GM21619 (cell line): ENCODE data around the gene VGLL4.

ENCODE experiments used
- ATAC-seq: cut with Tn5 transposase; IDR thresholded peaks from one replicate; pipeline ENCODE4 v1.9.1; 2021; ENCODE audit not compliant: unreplicated experiment

VGLL4 gene

DNA sequence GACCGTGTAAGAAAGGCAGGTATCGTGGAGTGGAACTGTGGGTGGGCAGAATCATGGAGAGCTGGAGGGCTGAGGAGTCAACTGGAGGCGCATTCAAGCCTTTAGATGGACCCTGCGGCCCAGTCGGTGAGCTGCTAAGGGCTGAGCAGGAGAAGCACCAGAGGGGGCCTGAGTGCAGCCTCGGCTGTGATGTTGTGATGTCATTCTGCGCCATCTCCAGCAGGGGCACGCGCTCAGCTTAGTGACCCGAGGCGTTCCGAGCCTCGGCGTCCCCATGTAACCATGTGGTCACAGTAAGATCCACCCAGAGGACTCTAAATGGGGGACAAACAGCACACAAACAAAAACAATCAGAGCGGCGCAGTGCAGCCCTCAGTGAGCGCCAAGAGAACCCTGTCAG is 76.8 kb downstream of the VGLL4 start:
- no peak for ATAC-seq

DNA sequence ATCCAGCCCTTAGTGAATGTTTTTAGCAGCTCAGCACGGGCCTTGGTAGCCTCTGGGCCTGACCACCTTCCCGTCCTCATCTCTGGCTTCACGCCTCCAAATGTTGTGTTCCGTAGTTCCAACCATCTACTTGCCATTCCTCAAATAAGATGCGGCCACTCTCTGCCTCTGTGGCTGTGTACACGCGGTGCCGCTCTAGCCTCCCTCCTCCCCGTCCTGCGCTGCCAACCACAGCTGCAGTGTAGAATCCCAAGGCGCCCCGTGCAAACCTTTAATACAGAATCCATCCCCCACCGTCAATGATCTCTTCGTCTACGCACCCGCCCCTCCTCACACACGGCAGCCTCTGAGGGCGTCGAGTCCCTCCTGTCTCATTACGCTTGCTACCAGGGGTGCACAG is 77.2 kb downstream of the VGLL4 start:
- no peak for ATAC-seq

DNA sequence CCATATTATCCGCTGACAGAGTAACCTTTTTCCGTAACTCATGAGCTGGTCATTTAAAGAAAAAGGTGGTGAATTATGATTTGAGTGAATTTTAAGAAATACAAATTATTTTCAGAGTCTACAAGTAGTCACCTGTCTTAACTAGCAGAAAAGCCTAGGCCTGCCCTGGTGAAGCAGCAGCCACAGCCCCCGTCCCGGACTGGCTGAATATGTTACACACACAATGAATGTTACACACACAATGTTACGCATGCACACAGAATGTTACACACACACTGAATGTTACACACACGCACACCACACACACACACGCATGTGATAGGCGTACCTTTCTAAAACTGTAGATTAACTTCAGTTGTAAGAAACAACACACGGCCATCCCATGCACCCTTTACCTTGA is 77.8 kb downstream of the VGLL4 start:
- ATAC-seq: no peak

DNA sequence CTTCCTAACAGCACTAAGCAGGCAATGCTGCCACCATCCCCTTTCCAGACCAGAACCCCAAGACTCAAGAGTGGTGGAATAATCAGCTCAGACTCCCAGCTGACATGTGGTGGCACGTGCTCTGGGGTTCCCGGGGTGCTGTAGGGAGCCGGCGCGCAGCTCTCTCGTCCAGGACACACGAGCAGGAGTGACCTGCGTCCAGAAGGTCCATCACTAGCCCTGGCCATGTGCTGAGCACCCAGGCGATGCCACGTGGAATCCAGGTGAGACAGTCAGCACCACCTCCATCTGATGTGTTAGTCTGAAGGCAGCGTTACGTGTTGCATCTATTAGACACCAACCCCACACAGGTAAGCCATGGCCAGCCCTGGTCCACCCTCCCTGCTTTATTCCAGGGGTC is 78.2 kb downstream of the VGLL4 start:
- ATAC-seq: no peak

DNA sequence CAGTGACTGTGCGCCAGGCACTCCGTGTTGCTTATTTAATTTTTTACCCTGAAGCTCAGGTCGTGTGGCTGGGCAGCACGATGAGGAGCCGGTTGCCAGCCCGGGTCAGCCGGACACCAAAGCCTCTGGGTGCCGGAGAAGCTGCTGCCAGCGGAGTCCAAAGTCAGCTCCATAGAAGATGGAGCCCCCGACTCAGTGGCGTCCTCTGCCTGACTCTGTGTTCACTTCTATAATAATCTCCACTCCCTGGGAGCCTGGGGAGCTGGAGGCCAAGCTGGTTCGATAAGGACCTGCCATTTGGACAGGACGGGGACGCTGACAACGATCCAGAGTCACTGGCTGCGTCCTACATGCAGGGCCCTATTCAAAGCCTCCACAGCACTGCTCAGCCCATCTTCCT is 78.6 kb downstream of the VGLL4 start:
- no peak for ATAC-seq

DNA sequence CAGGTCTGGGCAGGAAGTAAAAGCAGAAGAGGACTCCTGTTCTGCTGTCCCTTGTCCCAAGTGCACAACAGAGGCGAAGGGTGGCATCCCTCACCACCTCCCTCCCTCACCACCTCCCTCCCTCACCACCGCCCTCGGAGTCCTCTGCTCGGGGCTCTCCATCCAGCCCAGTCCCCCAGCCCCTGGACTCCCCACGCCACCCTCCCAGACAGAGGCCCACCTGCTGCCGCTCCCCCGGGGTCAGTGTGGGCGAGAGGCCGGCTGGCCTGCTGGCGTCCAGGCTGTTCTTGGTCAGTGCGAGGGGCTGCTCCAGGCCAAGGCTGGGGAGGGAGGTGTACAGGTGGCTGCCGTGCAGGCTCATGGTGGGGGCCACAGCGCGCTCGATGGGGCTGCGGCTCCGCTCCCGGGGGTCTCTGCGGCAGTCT is 79.1 kb downstream of the VGLL4 start:
- ATAC-seq: no peak

DNA sequence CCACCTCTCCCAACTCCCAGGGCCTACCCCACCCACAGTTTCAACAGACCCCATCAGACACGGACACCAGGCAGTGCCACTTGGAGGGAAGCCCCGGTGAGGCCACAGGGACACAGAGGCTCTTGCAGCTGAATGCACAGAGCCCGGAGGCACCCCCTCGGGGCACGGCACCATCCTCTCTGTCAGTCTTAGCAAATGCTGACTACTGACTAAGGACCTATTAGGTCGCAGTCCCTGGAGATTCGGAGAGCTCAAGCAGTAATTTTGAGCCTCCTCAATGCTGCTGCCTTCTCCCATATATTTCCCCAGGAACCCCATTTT is 79.9 kb downstream of the VGLL4 start:
- ATAC-seq: no peak

DNA sequence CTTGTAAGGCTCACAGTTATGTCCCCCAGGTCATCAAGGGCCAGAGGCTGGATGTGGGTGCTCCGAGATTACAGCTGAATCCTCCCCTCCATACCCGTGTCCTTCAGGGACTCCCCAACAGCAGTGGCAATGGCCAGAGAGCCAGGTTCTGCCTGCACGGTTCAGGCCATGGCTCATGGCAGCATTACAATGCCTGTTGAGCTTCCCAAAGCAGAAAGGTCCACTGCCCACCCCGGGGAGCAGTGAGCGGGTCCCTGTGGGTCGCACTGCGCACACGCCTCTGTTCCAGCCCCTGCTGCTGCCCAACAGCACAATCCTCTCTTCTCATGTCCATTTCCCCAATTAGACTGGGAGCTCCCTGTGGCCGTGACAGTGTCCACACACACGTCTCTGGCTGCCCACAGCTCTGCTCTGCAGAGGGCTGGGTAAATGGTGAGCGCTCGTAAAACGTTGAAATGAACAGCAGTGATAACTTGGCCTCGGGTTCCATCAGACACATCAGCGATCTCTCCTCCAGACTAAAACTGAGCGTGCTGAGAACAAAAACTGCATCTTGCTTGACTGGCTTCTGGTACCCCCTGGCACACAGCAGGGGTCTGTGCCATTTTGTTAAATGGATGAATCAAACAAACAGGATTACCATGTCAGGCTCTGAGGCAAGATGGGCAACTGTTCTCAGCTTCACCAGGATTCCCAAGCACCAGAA is 80.4 kb downstream of the VGLL4 start:
- ATAC-seq: no peak

DNA sequence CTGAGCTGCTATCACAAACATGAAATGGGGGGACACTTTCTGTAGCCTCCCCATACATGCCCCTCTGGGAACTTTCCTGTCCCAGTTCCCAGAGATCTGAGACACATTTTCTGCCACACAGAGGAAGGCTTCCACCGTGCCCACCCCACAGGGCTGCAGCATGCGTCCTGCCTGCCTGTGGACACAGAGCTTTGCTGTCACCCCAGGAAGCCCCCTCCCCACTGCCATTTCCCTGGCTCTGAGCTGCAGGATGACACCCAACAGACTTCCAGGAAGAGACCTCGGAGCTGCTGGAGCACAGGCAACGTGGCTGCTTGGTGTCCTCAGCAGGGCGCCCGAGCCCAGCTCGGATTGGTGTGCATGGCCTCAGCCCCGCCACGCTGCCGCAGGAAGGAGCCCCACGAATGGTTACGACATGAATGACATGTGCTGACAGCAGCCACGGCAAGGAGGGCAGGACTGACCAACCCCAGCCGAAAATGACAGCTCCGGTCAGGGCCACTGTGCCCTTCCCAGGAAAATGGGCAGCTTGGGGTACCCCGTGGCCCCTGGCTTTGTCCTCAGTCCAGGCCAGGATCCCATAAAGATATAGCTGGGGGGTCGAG is 81.3 kb downstream of the VGLL4 start:
- no peak for ATAC-seq

DNA sequence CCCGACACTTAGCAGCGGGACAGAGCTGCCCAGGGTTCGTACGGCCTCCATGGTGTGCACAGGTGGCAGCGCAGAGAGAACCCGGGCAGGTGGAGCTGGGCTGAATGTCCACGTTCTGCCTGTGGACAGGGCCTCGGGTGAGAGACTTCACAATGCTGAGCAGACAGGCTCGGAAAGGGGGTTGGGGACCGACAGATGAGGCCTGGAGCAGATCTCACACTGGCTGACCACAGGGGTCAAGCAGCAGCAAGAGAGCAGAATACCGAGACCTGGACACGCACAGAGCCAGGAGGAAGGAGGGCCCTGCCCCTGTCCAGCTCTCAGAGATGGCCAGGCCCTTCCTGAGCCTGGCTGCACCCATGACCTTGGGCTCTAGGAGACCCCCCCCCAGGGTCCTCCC is 83.0 kb downstream of the VGLL4 start:
- ATAC-seq: no peak

DNA sequence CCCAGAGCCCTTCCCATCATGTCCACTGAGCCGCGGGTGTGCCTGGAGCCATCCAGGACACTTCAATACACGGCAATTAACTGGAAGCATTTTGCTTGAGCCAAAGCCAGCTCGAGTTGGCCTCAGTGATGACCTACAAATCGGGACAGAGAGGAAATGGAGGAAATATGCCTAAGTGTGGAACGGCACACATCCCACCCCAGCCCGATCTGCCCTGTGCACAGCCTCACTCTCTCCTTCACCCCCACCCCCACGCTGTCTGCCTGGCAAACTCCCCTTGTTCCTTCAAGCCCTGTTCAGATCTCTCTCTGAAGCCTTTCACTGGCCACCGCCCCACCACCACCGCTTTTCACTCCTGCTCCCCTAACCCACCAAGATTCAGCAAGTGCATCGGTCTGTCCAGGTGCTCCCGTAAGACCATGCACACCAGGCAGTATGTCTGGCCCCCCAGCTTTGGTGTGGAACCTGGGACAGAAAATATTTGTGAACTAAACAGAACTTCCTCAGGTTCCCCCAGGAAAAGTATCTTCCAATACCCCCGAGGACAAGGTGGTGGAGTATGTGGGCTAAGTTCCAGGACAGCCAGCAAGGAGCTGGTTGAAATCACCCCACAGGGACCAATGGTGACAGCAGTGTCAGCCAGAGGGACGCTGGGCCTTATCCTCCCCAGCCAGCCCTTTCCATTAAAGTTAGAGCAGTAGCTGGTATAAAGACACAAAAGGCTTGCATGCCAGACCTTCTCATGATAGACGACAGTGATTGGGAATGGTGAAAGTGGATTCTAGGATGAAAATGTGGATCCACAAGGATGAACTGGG is 83.7 kb downstream of the VGLL4 start:
- ATAC-seq: no peak

DNA sequence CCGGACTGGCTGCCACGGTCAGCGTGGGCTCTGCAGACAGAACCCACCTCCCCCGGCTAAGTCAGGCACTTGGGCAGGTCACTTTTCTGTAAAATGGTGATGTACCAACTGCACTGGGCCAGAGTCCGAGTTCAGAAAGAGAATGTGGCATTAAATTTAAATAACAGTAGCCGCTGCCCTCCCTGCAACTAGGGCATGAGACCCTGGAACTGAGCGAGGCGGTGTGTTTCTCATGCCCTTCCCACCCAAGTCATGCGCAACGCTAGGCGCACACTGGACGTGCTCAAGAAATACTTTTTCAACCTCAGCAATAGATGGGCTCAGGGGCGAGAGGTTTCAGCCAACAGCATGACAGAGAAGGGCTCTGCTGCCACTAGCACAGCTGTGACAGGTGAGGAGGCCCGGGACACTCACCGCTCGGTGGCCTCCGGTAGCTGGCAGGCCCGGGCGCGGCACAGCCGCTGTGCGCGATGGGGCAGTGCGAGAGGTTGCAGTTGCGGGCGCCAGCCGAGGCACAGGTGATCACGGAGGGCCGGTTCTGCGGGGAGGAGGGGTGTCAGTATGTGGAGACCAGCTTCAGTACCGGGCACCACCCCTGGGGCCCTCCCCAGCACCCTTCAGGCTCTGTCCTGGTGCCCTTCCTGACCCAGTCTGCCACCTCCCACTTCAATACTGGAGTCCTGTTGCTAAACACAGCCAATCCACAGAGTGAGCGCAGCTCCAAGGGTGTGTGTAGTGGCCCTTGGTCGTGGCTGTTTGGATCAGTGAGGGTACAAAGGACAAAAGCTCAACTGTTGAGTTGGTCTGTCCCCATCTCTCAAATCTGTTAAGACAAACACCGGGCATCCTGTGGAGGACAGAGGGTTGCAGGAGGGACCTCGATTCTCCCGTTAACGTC is 84.5 kb downstream of the VGLL4 start:
- ATAC-seq: no peak

DNA sequence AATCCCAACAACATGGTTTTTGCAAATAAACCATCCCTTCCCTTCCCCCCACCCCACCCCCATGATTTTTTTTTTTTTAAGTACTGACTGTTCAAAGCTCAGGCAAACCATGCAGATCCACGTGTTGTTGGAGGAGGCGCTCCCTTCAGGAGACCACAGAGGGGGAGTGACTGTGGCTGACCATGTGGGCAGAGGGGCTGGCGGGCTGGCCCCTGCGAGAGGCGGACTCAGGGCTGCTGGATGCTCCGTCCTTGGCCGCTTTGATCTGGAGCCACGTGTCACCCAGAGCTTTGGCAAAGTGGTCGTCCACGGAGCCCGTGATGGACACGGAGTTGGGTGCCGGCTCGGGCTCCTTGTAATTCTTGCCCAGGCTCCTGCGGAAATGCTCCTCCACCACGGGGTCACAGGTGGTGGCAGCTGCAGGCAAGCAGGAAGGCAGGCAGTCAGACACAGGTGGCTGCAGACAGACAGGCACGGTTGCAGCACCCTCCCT is 85.3 kb downstream of the VGLL4 start:
- ATAC-seq: no peak

DNA sequence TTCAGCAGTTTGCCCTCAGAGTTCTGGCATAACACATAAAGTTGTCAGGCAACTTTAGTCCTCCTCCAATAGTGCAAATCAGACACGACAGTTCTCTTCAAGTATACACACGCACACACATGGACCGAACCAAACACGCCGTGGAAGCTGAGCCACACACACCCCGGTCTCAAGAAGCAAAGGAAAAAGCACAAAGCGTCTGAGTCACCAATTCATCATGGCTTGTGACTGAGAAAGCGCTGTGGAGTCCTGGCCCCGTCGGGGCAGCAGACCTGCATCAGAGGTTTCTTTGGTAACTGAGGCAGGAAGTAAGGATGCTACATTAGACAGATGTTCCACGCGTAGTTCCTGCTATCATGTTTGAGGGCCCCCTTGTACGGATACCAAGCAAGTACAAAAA is 85.7 kb downstream of the VGLL4 start:
- ATAC-seq: no peak

DNA sequence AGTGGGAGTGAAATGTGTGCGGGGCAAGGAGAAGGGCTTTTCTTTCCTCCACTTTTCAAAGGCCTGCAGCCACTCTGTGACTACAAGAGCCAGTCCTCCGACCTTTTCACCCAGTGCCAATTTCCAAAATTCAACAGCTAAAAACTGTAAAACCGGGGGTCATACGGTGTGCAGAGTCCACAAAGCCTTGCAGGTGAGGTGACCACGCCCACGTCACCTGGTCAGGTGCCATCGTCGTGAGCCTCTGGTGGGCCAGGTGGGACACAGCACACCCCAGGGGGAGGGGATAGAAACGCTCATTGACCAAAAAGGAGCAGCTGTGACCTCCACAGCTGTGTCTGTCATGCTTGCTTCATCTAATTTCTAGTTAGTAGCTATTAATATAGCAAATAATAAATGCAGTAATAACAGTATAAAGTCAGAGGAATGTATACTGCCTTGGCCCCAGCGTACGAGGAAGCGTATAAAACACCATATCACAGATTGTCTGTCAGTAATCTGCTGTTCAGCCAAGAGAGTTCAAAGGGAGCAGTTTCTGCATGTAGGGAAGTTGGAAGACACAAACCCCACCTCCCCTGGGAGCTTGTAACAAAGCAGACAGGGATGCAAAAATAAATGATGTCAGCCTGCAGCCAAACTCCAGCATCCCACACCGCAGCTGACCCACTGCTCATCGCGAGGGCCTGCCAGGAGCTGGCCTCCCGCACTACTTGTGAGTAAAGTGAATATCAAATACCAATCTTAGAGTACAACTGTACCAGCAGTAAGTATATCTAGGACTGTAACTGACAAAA is 86.7 kb downstream of the VGLL4 start:
- ATAC-seq: no peak

DNA sequence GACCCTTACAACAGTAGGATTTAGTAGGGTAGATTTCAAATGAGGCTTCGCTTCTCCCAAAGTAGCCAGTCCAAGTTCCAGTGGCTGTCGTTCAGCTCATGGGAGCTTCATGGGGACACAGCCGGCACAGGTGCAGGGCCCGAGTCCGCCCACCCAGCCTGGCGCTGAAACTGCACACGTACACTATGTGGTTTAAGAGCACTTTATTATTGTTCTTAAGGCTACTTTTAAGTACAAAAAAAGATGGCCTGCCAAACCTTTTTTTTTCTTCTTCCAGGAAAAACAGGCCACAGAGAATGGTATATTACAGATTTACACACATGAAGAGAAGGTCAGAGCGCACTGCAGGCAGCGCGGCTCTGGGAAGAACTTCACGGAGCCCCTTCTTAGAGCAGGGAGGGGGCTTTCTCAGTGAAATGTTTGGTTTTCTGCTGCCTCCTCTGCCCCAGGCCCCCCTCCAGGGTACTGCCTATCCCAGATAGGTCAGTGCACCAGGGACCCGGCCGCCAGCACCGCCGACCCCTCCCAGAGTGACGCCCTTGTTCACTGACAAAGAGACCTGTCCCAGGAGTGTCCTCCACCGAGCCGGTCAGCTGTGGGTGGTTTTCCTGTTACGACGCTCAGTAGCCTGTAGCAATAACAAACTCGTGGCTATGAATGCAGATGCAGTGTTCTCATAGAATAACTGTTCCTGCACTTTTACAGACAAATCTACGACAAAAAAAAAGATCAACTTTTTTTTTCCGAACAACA is 87.7 kb downstream of the VGLL4 start:
- ATAC-seq: no peak

DNA sequence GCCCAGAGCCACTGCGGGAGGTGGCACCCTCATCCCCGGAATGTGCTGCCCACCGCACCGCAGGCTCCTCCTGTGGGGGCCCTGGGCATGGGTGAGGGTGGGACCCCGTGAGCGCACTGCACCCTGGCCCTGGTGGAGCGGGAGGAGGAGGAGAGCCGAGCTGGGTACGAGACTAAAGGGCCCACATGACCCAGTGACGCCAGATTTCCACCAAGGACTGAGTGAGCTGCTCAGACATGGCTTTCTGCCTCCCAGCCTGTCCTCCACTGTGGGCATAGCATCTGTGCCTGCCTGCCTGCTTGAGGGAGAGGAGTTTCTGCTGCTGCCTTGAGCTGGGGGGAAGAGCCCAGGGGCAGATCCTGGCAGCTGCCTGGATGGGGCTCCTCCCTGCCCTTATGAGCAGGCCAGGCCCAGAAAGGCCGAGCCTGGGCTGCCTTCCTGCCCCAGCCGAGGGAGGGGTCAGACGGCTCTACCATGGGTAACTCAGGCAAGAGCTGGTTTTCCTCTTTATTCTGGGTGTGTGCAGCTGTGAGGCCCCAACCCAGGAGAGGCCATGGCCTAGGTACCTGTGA is 88.4 kb downstream of the VGLL4 start:
- no peak for ATAC-seq

DNA sequence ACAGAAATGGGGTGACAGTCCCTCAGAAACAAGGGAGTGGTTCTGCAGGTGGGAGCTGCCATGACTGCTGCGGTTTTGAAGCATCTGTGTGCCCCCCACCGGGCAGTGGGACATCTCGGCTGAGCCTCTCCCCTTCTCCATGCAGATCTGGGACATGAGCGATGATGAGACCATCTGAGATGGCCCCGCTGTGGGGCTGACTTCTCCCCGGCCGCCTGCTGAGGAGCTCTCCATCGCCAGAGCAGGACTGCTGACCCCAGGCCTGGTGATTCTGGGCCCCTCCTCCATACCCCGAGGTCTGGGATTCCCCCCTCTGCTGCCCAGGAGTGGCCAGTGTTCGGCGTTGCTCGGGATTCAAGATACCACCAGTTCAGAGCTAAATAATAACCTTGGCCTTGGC is 89.0 kb downstream of the VGLL4 start:
- ATAC-seq: no peak

DNA sequence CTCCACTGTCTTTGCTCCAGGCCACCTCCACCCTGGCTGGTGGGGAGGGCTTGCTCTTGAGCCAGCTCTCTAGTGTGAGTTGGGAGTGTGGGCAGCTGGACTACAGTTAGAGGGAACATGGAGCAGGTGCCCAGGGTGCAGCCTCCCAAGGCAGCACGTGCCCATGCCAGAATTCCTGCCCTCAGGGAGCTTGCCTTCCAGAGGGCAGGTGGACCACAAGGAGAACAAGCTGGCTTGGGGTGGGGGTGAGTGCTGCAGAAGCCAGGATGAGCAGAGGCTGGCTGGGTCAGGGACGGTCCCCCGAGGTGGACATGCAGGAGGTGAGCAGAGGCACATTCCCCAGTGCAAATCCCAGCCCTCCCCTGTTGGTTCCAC is 89.5 kb downstream of the VGLL4 start:
- no peak for ATAC-seq
